NCI-H524 treated with DMSO at 0.1 percent for 48 hours (cell line): ENCODE measurements around the gene SPINK4.

Experiments
- DNase-seq: peaks from one replicate; lab custom pipeline; 2025; lab: John Stamatoyannopoulos, UW

SPINK4 gene

DNA sequence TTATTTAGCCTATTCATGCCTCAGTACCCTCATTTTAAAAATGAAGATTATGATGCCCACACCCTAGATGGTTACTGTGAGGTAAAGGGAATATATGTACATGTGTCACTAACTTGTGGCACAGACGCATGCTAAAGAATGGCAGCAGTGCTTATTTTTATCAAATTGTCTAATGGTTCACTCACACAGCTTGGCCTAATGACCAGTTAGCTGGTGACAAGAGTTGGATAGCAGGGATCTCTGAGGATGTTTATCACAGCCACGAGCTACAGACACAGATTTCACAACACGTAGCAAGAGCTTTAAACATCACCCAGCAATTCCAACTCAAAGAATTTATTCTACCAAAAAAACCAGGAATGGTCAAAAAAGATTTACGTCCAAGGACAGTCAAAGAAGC is 17.3 kb downstream of the SPINK4 start:
- DNase-seq: no peak

DNA sequence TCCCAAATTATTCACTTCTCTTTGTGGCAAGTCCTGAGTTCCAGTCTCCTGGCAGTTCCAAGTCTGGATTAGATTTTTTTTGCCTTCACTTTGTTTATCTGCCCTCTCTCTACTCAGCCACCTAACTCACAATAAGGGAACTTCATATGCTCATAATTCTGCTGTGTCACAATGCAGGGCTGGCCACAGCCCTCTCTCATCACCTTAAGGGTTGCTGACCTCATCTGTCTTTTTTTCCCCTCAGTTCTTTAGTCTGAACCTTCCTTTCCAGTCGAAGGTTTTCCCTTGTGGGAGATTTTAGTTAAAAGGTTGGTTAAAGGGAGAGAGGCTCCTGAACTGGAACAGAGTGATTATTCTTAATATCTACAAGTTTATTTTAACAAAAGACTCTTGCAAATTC is 20.4 kb downstream of the SPINK4 start:
- DNase-seq: no peak

DNA sequence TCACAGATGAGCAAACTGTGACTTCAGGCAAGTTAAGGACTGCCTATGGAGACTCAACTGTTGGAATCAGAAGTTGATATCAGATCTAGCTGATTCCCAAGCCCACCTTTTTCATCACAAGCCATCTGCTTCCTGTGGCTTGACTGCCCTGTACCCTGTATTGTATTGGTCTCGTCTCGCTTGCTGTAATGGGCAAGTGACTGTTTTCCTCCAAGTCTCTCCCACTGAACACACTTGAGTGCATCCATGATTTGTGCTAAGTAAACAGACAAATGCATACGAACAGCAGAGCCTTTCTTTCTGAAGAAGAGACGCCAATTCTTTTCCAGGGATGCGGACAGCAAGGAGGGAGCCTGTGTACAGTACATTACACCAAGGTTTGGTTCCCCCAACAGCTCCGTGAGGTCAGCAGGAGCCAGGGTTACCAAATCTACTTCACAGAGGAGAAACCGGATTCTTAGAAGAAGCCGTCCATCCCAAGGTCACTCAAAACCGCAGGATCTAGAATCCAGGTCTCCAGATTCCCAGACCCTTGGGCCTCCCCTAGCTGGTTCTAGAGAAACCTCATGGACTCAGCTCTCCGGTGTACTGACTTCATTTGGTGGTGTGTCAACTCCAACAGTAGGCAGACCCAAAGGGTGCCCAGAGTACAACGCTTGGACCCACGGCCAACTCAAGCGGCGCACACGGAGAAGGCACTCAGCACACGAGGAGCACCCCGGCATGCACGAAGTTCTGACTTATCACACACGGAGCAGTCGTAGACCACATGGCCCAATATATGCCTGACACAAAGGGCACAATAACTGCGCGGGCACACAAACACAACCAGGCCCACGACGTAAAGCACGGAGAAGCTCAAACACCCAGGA is 23.4 kb downstream of the SPINK4 start:
- DNase-seq: no peak

GRCh38 chr9:33264003-33264472 is 24.1 kb downstream of the SPINK4 start:
- DNase-seq: no peak

DNA sequence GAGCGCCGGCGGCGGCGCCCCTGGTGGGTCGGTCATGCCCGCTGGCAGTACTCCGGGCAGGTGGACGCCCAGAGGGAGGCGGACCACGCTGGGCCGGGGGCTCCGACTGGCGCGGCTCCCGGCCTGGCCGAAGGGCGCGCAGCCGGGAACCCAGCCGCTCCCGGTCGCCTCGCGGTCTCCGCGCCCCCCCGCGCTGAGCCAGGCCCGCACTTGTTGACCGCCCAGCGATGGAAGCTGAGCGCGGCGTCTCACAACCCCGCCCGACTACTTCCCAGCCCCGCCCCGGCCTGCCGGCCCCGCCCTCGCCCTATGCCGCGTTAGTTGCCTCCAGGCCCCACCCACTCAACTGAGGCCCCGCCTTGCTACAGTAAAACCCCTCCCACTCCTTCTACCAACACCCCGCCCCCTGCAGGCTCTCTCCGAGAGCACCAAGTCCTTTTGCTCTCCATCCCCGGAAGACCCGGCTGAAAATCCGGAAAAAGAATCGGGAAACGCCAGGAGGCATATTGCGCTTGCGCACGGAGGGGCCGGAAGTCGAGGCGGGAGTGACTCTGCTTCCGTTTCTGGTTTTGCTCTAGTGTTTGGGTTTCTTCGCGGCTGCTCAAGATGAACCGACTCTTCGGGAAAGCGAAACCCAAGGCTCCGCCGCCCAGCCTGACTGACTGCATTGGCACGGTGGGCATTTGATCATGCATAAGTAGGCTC is 24.7 kb downstream of the SPINK4 start, which contains the start of the genes BAG1 and CHMP5:
Gene BAG1 (minus strand): TSS at position 236 of the 705 bp plus-strand sequence.
Gene CHMP5 (plus strand): TSS at position 577 of the 705 bp plus-strand sequence. CDS start 30 bp downstream, at position 607.
- peak; percentile 95 for DNase-seq

GRCh38 chr9:33265211-33265865 is 25.4 kb downstream of the SPINK4 start:
- no peak for DNase-seq

- no peak for DNase-seq
Observed at GRCh38 chr9:33267151-33267767, 27.3 kb downstream of the SPINK4 start.

GRCh38 chr9:33270146-33270545 is 30.2 kb downstream of the SPINK4 start:
- no peak for DNase-seq

- no peak for DNase-seq
Observed at GRCh38 chr9:33272061-33272460, 32.1 kb downstream of the SPINK4 start.

DNA sequence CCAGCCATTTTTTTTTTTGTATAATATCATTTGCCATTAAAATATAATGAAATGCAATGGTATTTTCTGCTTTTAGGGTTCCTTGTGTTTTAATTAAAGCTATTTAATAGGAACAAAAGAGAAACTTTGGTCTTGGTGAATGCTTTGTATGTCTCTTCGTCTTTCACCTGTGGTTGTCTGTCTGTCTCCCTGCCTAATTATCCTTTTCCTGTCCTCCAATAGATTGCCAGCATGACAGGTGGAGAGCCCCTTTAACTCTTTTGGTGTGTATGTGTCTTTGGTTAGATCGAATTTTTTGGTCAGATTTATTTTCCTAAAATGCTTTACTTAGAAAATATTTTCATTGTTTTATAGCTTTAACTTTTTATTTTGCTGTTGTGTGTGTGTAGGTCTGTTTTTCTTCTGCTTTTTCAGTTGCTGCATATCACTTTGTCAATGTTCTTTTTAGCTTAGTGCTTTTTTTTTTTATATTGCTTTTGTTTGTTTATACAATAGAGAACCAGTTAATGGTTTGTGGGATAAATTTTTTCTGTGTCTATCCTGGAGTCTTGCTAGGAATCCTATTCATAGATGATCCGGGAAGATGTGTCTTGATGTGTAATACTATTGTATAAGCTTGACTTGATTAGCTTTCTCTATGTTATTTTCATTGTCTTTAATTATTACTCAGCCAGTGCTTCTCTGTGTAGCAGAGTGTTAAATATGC is 33.5 kb downstream of the SPINK4 start:
- DNase-seq: no peak

DNA sequence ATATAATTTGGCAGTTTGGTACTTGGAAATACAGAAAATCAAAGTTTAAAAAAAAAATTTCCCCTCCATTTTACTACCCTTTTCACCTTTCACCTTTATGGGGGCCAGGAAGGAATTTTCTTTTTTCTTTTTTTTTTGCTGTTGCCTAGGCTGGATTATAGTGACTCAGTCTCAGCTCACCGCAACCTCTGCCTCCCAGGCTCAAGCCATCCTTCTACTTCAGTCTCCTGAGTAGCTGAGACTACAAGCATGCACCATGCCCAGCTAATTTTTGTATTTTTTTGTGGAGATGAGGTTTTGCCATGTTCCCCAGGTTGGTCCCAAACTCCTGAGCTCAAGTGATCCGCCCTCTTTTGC is 34.0 kb downstream of the SPINK4 start:
- no peak for DNase-seq

DNA sequence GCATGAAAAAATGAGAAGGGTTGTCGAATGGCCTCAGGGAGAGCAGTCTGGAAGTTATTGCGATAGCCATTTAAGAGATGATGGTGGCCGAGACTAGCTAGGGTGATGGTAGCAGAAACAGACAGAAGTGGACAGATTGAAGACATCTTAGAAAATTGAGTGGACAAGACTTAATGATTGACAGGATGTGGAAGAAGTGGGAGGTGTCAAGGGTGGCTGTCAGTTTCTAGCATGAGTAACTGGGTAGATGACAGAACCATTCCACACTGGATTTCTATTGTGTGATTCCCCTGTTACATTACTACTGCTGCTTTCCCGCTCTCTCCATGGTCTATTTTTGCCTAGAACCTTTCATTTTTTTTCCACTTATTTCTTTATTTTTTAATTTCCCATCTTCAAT is 37.5 kb downstream of the SPINK4 start:
- DNase-seq: no peak

DNA sequence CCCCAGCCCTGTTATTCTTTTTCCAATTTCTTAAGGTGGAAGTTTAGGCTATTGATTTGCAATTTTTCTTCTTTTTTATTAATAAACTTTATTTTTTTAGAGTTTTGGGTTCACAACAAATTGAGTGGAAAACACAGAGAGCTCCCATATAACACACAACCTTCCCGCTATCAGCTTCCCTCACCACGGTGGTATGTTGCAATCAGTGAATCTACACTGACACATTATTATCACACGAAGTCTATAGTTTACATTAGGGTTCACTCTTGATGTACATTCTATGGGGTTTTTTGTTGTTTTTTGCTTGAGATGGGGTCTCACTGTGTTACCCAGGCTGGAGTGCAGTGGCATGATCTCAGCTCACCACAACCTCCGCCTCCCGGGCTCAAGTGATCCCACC is 45.5 kb downstream of the SPINK4 start:
- DNase-seq: no peak

GRCh38 chr9:33287087-33287490 is 47.1 kb downstream of the SPINK4 start:
- DNase-seq: no peak

DNA sequence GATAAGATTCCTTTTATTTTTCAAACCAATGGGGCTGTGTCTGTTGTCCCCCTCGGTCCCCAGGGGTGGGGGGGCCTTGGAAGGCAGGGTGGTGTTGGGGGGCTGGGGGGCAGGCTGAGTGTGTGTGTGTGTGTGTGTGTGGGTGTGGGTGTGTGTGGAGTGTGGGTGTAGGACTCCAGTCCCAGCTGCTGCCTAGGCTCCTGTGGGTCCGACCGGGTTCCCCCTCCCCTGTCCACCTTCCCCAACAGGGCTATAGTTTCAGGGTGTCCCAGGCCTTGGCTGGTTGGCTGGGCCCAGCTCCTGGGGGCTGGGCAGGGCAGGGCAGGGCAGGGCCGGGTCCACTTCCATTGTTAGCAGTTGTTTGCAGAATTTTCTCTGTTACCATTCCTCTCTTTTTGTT is 48.3 kb downstream of the SPINK4 start:
- DNase-seq: no peak

DNA sequence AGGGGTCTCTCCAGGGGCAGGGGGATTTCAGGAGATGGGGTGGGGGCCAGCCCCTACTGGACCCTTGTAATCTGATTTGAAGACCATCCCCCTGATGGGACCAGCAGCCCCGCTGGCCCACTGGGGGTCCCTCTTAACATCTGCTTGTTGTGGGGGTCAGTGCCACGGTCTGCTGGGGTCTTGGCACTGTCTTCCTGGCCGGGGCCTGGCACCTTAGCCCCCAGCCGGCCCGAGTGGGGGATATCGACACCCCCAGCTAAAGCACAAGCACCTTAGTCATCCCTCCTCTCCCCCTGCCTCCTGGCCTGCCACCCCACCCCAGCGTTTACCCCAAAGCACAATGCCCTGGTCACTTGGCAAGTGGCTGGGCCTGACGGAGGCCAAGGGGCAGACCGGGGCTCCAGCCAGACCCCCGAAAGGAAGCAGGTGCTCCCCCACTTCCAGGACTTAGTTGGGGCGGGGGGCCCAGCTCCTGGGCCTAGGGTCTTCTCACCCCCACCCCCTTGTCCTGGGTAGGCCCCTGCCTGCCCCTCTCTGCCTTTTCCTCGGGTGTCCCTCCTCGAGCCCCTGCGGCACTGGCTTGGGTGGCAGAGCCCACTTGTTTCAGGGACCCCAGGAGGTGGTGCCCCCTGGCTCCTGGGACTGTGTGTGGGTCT is 49.0 kb downstream of the SPINK4 start:
- no peak for DNase-seq

GRCh38 chr9:33289496-33289895 is 49.5 kb downstream of the SPINK4 start:
- no peak for DNase-seq

GRCh38 chr9:33289936-33290246 is 49.9 kb downstream of the SPINK4 start:
- no peak for DNase-seq

GRCh38 chr9:33290247-33291030 is 50.5 kb downstream of the SPINK4 start, which contains the start of gene NFX1:
Gene NFX1, plus strand, starts transcription at chr9:33290516. Its CDS starts 57 bp downstream, at chr9:33290573.
- peak; percentile 68 for DNase-seq

DNA sequence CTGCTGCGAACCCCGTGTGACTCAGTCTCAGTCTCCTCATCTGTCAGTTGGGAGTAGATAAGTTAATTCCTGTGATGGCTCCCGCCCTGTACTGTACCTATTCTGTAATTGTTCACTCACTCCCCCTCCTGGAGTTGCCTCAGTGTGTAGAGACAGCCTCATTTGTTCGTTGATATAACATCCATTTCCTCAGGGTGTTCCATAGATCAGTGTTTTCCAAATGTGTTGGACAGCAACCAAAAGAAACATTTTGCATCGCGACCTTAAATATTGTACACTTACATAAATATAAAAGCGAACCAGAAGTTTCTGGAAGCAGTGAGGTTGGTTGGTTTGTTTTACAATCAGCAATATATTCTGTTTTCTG is 51.0 kb downstream of the SPINK4 start:
- DNase-seq: no peak
